Measurements from ENCODE around the gene CHRNA4.
"Not testable (repeated sequence)": the region's sequence is repeated elsewhere in the genome, so short reads cannot be mapped to it uniquely, and the experiment has no call there.

CHRNA4 gene

GRCh38 chr20:63343460-63344445 lies 17.4 kb downstream of the CHRNA4 start:
- TF ChIP-seq TAF1 (IDR thresholded peaks at IDR 0.05; ENCODE audit: borderline replicate concordance, low read depth, low read length): no peak
- no peak for TF ChIP-seq POLR2A (IDR thresholded peaks at IDR 0.05; ENCODE audit: low read depth, low read length)
- TF ChIP-seq POLR2AphosphoS5 (IDR thresholded peaks at IDR 0.05; ENCODE audit: low read depth, low read length): no peak
- no peak for DNase-seq (ENCODE audit: insufficient read length)
- no peak for FAIRE-seq

GRCh38 chr20:63342561-63343459 lies 18.3 kb downstream of the CHRNA4 start:
- DNase-seq (ENCODE audit: insufficient read length) (no peak), FAIRE-seq (no peak)
- no peak for TF ChIP-seq POLR2A (IDR thresholded peaks at IDR 0.05; ENCODE audit: low read depth, low read length)
- TF ChIP-seq TAF1 (IDR thresholded peaks at IDR 0.05; ENCODE audit: borderline replicate concordance, low read depth, low read length): no peak
- TF ChIP-seq POLR2AphosphoS5 (IDR thresholded peaks at IDR 0.05; ENCODE audit: low read depth, low read length): no peak

GRCh38 chr20:63340158-63340688 lies 20.9 kb downstream of the CHRNA4 start:
- not testable (repeated sequence) for DNase-seq (ENCODE audit: insufficient read length)
- FAIRE-seq: peak; percentile 67

- FAIRE-seq; DNase-seq (ENCODE audit: insufficient read length): not testable (repeated sequence)
These were observed 21.7 kb downstream of the CHRNA4 start for GRCh38 chr20:63339154-63340094.

GRCh38 chr20:63337786-63338420 lies 23.2 kb downstream of the CHRNA4 start:
- no peak for TF ChIP-seq TAF1 (IDR thresholded peaks at IDR 0.05; ENCODE audit: borderline replicate concordance, low read depth, low read length)
- TF ChIP-seq POLR2AphosphoS5 (IDR thresholded peaks at IDR 0.05; ENCODE audit: low read depth, low read length): no peak
- no peak for TF ChIP-seq POLR2A (IDR thresholded peaks at IDR 0.05; ENCODE audit: low read depth, low read length)
- FAIRE-seq (no peak), DNase-seq (ENCODE audit: insufficient read length) (no peak)

GRCh38 chr20:63336232-63336752 lies 24.9 kb downstream of the CHRNA4 start:
- FAIRE-seq (no peak), DNase-seq (ENCODE audit: insufficient read length) (no peak)
- no peak for TF ChIP-seq POLR2A (IDR thresholded peaks at IDR 0.05; ENCODE audit: low read depth, low read length)
- no peak for TF ChIP-seq POLR2AphosphoS5 (IDR thresholded peaks at IDR 0.05; ENCODE audit: low read depth, low read length)
- no peak for TF ChIP-seq TAF1 (IDR thresholded peaks at IDR 0.05; ENCODE audit: borderline replicate concordance, low read depth, low read length)

GRCh38 chr20:63335711-63336110 lies 25.4 kb downstream of the CHRNA4 start:
- TF ChIP-seq TAF1 (IDR thresholded peaks at IDR 0.05; ENCODE audit: borderline replicate concordance, low read depth, low read length): no peak
- no peak for TF ChIP-seq POLR2AphosphoS5 (IDR thresholded peaks at IDR 0.05; ENCODE audit: low read depth, low read length)
- TF ChIP-seq POLR2A (IDR thresholded peaks at IDR 0.05; ENCODE audit: low read depth, low read length): no peak
- DNase-seq (ENCODE audit: insufficient read length) (no peak), FAIRE-seq (no peak)

GRCh38 chr20:63335060-63335459 lies 26.1 kb downstream of the CHRNA4 start:
- not testable (repeated sequence) for FAIRE-seq; DNase-seq (ENCODE audit: insufficient read length)

GRCh38 chr20:63334356-63334755 lies 26.8 kb downstream of the CHRNA4 start:
- DNase-seq (ENCODE audit: insufficient read length) (no peak), FAIRE-seq (no peak)
- TF ChIP-seq POLR2AphosphoS5 (IDR thresholded peaks at IDR 0.05; ENCODE audit: low read depth, low read length) (no peak), TAF1 (IDR thresholded peaks at IDR 0.05; ENCODE audit: borderline replicate concordance, low read depth, low read length) (no peak), POLR2A (IDR thresholded peaks at IDR 0.05; ENCODE audit: low read depth, low read length) (no peak)

- DNase-seq (ENCODE audit: insufficient read length): no peak
- TF ChIP-seq POLR2A (IDR thresholded peaks at IDR 0.05; ENCODE audit: low read depth, low read length) (no peak), POLR2AphosphoS5 (IDR thresholded peaks at IDR 0.05; ENCODE audit: low read depth, low read length) (no peak), TAF1 (IDR thresholded peaks at IDR 0.05; ENCODE audit: borderline replicate concordance, low read depth, low read length) (no peak)
- no peak for FAIRE-seq
These were observed 27.8 kb downstream of the CHRNA4 start for GRCh38 chr20:63333241-63333836.

Measured in GM12892 (cell line).